GM12892 (cell line): Measurements from ENCODE around the gene WASF2.
"Not testable (repeated sequence)": the region's sequence is repeated elsewhere in the genome, so short reads cannot be mapped to it uniquely, and the experiment has no call there.

Experiments
- DNase-seq: peaks from one replicate; pipeline ENCODE4 v3.0.0; 2011; ENCODE audit not compliant: insufficient read length
- FAIRE-seq: peaks from 2 replicates; lab custom pipeline; 2011; peaks lifted over from hg19 to GRCh38; lab: Jason Lieb, UNC
- POLR2A ChIP-seq: IDR thresholded peaks from 2 replicates; pipeline ENCODE4 v1.6.1; 2011; ENCODE audit warnings: low read depth, low read length, control low read depth
- POLR2AphosphoS5 ChIP-seq: IDR thresholded peaks from 2 replicates; pipeline ENCODE4 v1.6.1; 2011; ENCODE audit warnings: low read depth, low read length, control low read depth
- TAF1 ChIP-seq: IDR thresholded peaks from 2 replicates; pipeline ENCODE4 v1.6.1; 2011; ENCODE audit warnings: low read depth, mild to moderate bottlenecking, control low read depth, low read length, borderline replicate concordance

WASF2 gene

GRCh38 chr1:27436204-27437159 is 53.5 kb downstream of the WASF2 start:
- no peak for TF ChIP-seq POLR2AphosphoS5
- no peak for TF ChIP-seq POLR2A
- TF ChIP-seq TAF1, result no peak
- FAIRE-seq, result no peak
- no peak for DNase-seq

GRCh38 chr1:27435566-27436203 is 54.3 kb downstream of the WASF2 start:
- DNase-seq, result no peak
- TF ChIP-seq TAF1 (no peak), POLR2A (no peak), POLR2AphosphoS5 (no peak)
- FAIRE-seq, result peak; percentile 92

- no peak for TF ChIP-seq TAF1
- no peak for TF ChIP-seq POLR2AphosphoS5
- TF ChIP-seq POLR2A, result no peak
- FAIRE-seq (no peak), DNase-seq (no peak)
Observed at GRCh38 chr1:27433706-27434105, 56.3 kb downstream of the WASF2 start.

GRCh38 chr1:27432725-27433124 is 57.2 kb downstream of the WASF2 start:
- FAIRE-seq, DNase-seq: not testable (repeated sequence)

GRCh38 chr1:27431601-27431940 is 58.4 kb downstream of the WASF2 start:
- FAIRE-seq (no peak), DNase-seq (no peak)
- TF ChIP-seq POLR2A (no peak), TAF1 (no peak), POLR2AphosphoS5 (no peak)

- DNase-seq (no peak), FAIRE-seq (no peak)
- no peak for TF ChIP-seq POLR2A
Observed at GRCh38 chr1:27430903-27431600, 58.9 kb downstream of the WASF2 start.

GRCh38 chr1:27429029-27429425 is 60.9 kb downstream of the WASF2 start:
- TF ChIP-seq POLR2A (no peak), POLR2AphosphoS5 (no peak), TAF1 (no peak)
- no peak for FAIRE-seq
- no peak for DNase-seq

- TF ChIP-seq POLR2AphosphoS5, result no peak
- TF ChIP-seq POLR2A, result no peak
- no peak for TF ChIP-seq TAF1
- no peak for DNase-seq
- FAIRE-seq, result no peak
Observed at GRCh38 chr1:27428316-27429028, 61.5 kb downstream of the WASF2 start.

GRCh38 chr1:27427816-27428315 is 62.1 kb downstream of the WASF2 start:
- DNase-seq, result no peak
- TF ChIP-seq POLR2A (no peak), TAF1 (no peak), POLR2AphosphoS5 (no peak)
- FAIRE-seq, result no peak

- no peak for TF ChIP-seq TAF1
- TF ChIP-seq POLR2AphosphoS5, result no peak
- DNase-seq (no peak), FAIRE-seq (no peak)
Observed at GRCh38 chr1:27427329-27427728, 62.6 kb downstream of the WASF2 start.

- TF ChIP-seq POLR2AphosphoS5, result no peak
- no peak for TF ChIP-seq POLR2A
- no peak for TF ChIP-seq TAF1
- FAIRE-seq (no peak), DNase-seq (no peak)
Observed at GRCh38 chr1:27423709-27424108, 66.3 kb downstream of the WASF2 start.
